ENCODE data around the gene KCNJ4.

DNA sequence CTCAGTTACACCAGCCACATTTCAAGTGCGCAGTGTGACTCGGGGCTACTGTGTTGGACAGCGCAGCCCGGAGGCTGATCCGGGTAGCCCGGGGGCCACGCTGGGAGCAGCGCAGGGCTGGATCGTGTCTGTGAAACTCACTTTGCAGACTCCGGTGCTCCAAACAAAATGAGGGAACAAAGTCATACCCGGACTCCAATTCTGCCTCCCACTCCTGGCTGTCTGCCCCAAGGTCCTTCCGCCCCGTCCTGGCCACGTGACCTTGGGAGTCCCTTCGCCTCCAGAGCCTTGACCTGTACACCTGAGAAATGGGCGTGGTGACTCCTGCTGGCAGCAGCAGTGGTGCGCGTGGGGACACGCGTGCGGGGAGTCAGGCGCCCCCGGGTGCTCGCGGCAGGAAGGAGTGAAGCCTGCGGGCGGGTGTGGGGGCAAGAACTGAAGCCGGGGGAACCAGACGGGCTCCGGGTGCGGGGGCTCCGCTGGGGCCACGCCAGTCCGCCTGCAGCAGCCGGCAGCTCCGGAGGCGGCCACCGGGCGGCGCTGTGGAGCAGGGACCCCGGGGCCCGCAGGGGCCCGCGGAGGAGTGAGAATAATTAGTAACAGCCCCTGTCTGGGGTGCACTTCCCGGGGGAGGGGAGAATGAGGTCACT lies 42.4 kb downstream of the KCNJ4 start:
- TF ChIP-seq, protein P1, sequence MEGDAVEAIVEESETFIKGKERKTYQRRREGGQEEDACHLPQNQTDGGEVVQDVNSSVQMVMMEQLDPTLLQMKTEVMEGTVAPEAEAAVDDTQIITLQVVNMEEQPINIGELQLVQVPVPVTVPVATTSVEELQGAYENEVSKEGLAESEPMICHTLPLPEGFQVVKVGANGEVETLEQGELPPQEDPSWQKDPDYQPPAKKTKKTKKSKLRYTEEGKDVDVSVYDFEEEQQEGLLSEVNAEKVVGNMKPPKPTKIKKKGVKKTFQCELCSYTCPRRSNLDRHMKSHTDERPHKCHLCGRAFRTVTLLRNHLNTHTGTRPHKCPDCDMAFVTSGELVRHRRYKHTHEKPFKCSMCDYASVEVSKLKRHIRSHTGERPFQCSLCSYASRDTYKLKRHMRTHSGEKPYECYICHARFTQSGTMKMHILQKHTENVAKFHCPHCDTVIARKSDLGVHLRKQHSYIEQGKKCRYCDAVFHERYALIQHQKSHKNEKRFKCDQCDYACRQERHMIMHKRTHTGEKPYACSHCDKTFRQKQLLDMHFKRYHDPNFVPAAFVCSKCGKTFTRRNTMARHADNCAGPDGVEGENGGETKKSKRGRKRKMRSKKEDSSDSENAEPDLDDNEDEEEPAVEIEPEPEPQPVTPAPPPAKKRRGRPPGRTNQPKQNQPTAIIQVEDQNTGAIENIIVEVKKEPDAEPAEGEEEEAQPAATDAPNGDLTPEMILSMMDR (IDR thresholded peaks at IDR 0.05; ENCODE audit: borderline replicate concordance, extremely low read depth, low read length, poor library complexity, severe bottlenecking), result peak; percentile 64
- TF ChIP-seq EZH2 (IDR thresholded peaks at IDR 0.05; ENCODE audit: borderline replicate concordance, low read depth, low read length, severe bottlenecking), result no peak
